Endodermal cell (in vitro differentiated cells): ENCODE results near the gene HOXD13. TPM values are rescaled to one million over a fixed set of nuclear protein-coding genes. Genes with fewer than 3 reads are reported as not detected.
A peak's percentile ranks its signal among the peaks of the same experiment; 100 is the strongest.

Source experiments
- DNase-seq: peaks from one replicate; pipeline ENCODE4 v3.0.0-alpha.2; 2017
- H3K27ac ChIP-seq: 2 replicates; pipeline ENCODE4 v1.5.1; 2013; ENCODE audit warnings: mild to moderate bottlenecking, low read depth, low read length, moderate library complexity
- H3K27me3 ChIP-seq: 2 replicates; pipeline ENCODE4 v1.6.1; 2013; ENCODE audit warnings: mild to moderate bottlenecking, low read length, moderate library complexity; ENCODE audit not compliant: insufficient read depth, control insufficient read depth, poor library complexity, severe bottlenecking
- H3K36me3 ChIP-seq: 2 replicates; pipeline ENCODE4 v1.7.0; 2013; ENCODE audit warnings: mild to moderate bottlenecking, low read length, moderate library complexity; ENCODE audit not compliant: control insufficient read depth, insufficient read depth
- H3K4me1 ChIP-seq: one replicate; pipeline ENCODE4 v1.7.0; 2013; ENCODE audit warnings: low read length; ENCODE audit not compliant: control insufficient read depth, insufficient read depth
- H3K4me3 ChIP-seq: 2 replicates; pipeline ENCODE4 v1.5.1; 2013; ENCODE audit warnings: mild to moderate bottlenecking, low read length, moderate library complexity
- H3K9ac ChIP-seq: 2 replicates; pipeline ENCODE4 v1.6.1; 2013; ENCODE audit warnings: mild to moderate bottlenecking, low read length, moderate library complexity; ENCODE audit not compliant: poor library complexity, severe bottlenecking; ENCODE audit errors: extremely low read depth
- H3K9me3 ChIP-seq: 2 replicates; pipeline ENCODE4 v1.6.1; 2013; ENCODE audit warnings: mild to moderate bottlenecking, low read length, moderate library complexity; ENCODE audit not compliant: control insufficient read depth
- H3K27ac Mint-ChIP-seq: 2 replicates; pipeline ENCODE4 v1.8.0; 2020; ENCODE audit warnings: mixed read lengths
- H3K27me3 Mint-ChIP-seq: 2 replicates; pipeline ENCODE4 v1.8.0; 2021; ENCODE audit warnings: mild to moderate bottlenecking, mixed read lengths; ENCODE audit not compliant: insufficient read depth
- H3K36me3 Mint-ChIP-seq: 2 replicates; pipeline ENCODE4 v1.8.0; 2020; ENCODE audit warnings: low read depth, mixed read lengths
- H3K4me1 Mint-ChIP-seq: 2 replicates; pipeline ENCODE4 v1.8.0; 2020; ENCODE audit warnings: mixed read lengths
- H3K4me3 Mint-ChIP-seq: 2 replicates; pipeline ENCODE4 v1.8.0; 2020; ENCODE audit warnings: mild to moderate bottlenecking, moderate library complexity, mixed read lengths
- H3K9me3 Mint-ChIP-seq: 2 replicates; pipeline ENCODE4 v1.8.0; 2020; ENCODE audit warnings: mild to moderate bottlenecking, mixed read lengths
- WGBS, 2 experiments: methylation state at CpG; one replicate each; pipeline versions ENCODE4 v1.1.5 to v1.1.7; 2013; ENCODE audit warnings: missing lambda C conversion rate in 2 of 2, mixed read lengths in 1 of 2; ENCODE audit not compliant: insufficient coverage in 1 of 2, insufficient read length in 1 of 2; 5-methylcytosine and 5-hydroxymethylcytosine counted together
- total RNA-seq, 2 donors: library from RNA; stranded (reverse); fragmentation: NEBNext Ultra II Directional in 1 of 2; extraction: Animal tissue kit (Norgen Biotek cat#: 25700) in 1 of 2; gene quantifications; 2 replicates in 1 of 2; 3 replicates in 1 of 2; pipeline ENCODE4 v1.2.1, GENCODE V29; 2021
- TF ChIP-seq, protein P1 (sequence below): fragments of 200-600 bp; sonication (generic); conservative IDR thresholded peaks from 2 replicates; pipeline ENCODE4 v1.5.0; 2021; ENCODE audit warnings: antibody characterized with exemption, mild to moderate bottlenecking

Gene HOXD13
- total RNA-seq, 2 donors from 2014 or later: 0.11 to 0.40 TPM

DNA sequence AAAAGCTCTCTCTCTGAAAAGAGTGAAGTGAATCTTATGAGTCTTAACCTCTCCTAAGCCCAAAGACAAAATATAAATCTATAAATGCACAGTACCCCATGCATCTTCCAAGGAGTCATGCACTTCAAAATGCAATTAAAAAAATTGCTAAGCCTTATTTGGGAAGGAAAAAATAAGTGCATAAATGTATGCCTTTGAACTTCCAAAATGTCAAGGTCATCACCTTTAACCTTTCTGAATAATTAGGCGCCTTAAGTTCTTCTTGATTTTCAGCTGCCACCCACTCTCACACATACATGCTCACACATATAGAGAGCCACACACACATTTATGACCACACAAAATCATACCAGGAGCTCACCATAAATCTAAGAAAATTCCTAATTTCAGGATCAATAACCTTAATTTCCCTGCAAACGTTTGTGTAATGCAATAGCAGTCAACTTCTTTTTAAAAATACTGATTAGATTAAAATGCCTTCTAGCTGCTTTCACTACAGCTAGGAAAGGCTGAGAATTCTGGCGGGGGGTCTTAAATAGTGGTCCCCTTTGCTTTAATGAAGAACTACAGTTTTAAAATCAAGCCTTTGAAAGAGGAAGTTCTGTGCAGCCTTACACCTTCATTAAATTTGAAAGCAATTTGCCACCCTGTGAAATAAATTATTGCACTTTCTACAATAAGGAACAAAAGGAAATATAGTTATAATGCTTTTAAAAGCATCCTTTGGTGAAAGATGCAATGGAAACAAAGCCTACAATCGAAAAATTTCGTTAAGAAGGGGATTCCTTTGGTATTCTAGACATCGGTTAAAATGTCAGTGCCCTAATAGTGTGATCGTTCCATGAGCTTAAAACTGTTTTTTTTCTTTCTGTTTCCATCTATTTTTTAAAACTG, 18.1 kb downstream of the HOXD13 start:
- WGBS, 2 experiments: 27 to 36% methylated on average over 6 to 7 of the region's 7 CpGs

GRCh38 chr2:176111309-176111663, 18.8 kb downstream of the HOXD13 start:
- H3K4me3 ChIP-seq: no peak overlapping the region
- no peak overlapping the region for H3K4me3 Mint-ChIP-seq
- no peaks in the 10 kb centered on the region for H3K4me1 ChIP-seq
- peaks cover 95% of the 10 kb centered on the region for H3K27me3 Mint-ChIP-seq
- H3K9me3 ChIP-seq: no peaks in the 10 kb centered on the region
- peaks cover 2% of the 10 kb centered on the region for H3K9me3 Mint-ChIP-seq
- no peak overlapping the region for H3K27ac ChIP-seq
- peak; percentile 92 for DNase-seq
- no peaks in the 10 kb centered on the region for H3K36me3 ChIP-seq
- H3K4me1 Mint-ChIP-seq: peaks cover 8% of the 10 kb centered on the region
- no peak overlapping the region for H3K9ac ChIP-seq
- H3K27ac Mint-ChIP-seq: no peak overlapping the region
- peaks cover 99% of the 10 kb centered on the region for H3K27me3 ChIP-seq
- WGBS, 2 experiments: 3 to 5% methylated on average over 9 to 16 of the region's 16 CpGs
- TF ChIP-seq, protein P1, sequence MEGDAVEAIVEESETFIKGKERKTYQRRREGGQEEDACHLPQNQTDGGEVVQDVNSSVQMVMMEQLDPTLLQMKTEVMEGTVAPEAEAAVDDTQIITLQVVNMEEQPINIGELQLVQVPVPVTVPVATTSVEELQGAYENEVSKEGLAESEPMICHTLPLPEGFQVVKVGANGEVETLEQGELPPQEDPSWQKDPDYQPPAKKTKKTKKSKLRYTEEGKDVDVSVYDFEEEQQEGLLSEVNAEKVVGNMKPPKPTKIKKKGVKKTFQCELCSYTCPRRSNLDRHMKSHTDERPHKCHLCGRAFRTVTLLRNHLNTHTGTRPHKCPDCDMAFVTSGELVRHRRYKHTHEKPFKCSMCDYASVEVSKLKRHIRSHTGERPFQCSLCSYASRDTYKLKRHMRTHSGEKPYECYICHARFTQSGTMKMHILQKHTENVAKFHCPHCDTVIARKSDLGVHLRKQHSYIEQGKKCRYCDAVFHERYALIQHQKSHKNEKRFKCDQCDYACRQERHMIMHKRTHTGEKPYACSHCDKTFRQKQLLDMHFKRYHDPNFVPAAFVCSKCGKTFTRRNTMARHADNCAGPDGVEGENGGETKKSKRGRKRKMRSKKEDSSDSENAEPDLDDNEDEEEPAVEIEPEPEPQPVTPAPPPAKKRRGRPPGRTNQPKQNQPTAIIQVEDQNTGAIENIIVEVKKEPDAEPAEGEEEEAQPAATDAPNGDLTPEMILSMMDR: peak; percentile 87
- H3K36me3 Mint-ChIP-seq: no peaks in the 10 kb centered on the region

More for the DNA sequence above, 18.1 kb downstream of the HOXD13 start:
- no peaks in the 10 kb centered on the region for H3K36me3 ChIP-seq
- TF ChIP-seq, protein P1: no peak
- H3K27ac ChIP-seq: no peak overlapping the region
- peaks cover 99% of the 10 kb centered on the region for H3K27me3 ChIP-seq
- H3K9me3 Mint-ChIP-seq: no peaks in the 10 kb centered on the region
- no peak for DNase-seq
- peaks cover 12% of the 10 kb centered on the region for H3K4me1 Mint-ChIP-seq
- H3K4me3 ChIP-seq: no peak overlapping the region
- H3K9ac ChIP-seq: no peak overlapping the region
- no peak overlapping the region for H3K4me3 Mint-ChIP-seq
- H3K27ac Mint-ChIP-seq: no peak overlapping the region
- peaks cover 95% of the 10 kb centered on the region for H3K27me3 Mint-ChIP-seq
- H3K4me1 ChIP-seq: no peaks in the 10 kb centered on the region
- H3K36me3 Mint-ChIP-seq: no peaks in the 10 kb centered on the region
- no peaks in the 10 kb centered on the region for H3K9me3 ChIP-seq

- 7 to 8% methylated on average over 26 to 29 of the region's 29 CpGs for WGBS, 2 experiments
- Mint-ChIP-seq H3K27me3 (peaks cover 97% of the 10 kb centered on the region), H3K9me3 (peaks cover 8% of the 10 kb centered on the region), H3K36me3 (no peaks in the 10 kb centered on the region), H3K27ac (no peak overlapping the region), H3K4me3 (no peak overlapping the region), H3K4me1 (peaks cover 6% of the 10 kb centered on the region)
- no peak overlapping the region for H3K9ac ChIP-seq
- peaks cover 99% of the 10 kb centered on the region for H3K27me3 ChIP-seq
- no peak overlapping the region for H3K27ac ChIP-seq
- H3K9me3 ChIP-seq: peaks cover 6% of the 10 kb centered on the region
- H3K36me3 ChIP-seq: no peaks in the 10 kb centered on the region
- H3K4me1 ChIP-seq: no peaks in the 10 kb centered on the region
- H3K4me3 ChIP-seq: no peak overlapping the region
- peak; percentile 56 for DNase-seq
- TF ChIP-seq, protein P1: no peak
Observed at GRCh38 chr2:176111846-176112374, 19.4 kb downstream of the HOXD13 start.
